ENCODE measurements around the gene B3GALT4.
"Not testable (repeated sequence)": the region's sequence is repeated elsewhere in the genome, so short reads cannot be mapped to it uniquely, and the experiment has no call there.

The B3GALT4 gene

DNA sequence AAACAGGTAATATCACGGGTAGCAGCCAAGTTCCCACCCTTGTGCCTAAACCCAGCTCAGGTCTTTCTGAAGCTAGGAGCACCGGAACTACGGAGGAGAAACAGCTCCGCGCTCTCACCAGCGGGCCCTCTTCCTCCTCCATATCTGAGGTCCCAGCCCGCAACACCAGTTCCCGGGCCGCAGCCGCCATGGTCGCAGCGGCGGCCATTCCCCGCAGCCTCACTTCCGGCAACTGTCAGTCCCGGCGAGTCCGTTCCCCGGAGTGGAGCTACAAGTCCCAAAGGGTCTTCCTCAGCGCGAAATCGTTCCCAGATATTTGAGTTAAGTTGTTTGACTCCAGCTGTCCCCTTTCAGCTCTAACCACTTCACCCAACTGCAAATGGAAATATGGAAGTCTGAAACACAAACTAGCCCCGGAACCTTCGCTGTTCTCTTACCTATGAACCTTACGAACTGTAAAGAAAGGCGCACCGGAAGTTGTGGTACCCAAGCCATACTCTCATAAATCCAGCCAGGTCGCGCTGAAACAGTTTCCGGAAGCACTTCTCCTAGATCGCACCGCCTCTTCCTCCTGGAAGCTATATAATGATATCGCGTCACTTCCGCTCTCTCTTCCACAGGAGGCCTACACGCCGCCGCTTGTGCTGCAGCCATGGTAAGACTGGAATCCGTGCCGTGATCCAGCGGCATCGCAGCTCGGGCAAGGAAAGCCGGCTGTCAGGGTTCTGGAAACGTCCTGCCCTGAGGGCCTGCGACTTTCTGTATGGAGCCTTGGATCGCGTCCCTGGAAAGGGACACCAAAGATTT, 5.3 kb upstream of the B3GALT4 start, which contains the start of the genes RPS18 and VPS52:
RPS18 (plus strand) TSS at position 608 of the 807 bp plus-strand sequence; CDS start at position 653, 45 bp downstream.
VPS52 (minus strand) TSS at position 409 of the 807 bp plus-strand sequence; CDS start at position 208, 201 bp downstream.
- in situ Hi-C loops (cut with MboI; ENCODE audit: low pct_unique_long_range_greater_than_20kb, low sequenced_read_pairs, unreplicated experiment), result no loop called here
- peak; percentile 94 for DNase-seq (ENCODE audit: low spot score)
- TF ChIP-seq CTCF (IDR thresholded peaks at IDR 0.05; ENCODE audit: extremely low read depth, insufficient read depth, missing control alignments), result no peak

GRCh38 chr6:33272275-33273128, 4.4 kb upstream of the B3GALT4 start:
- in situ Hi-C loops (cut with MboI; ENCODE audit: low pct_unique_long_range_greater_than_20kb, low sequenced_read_pairs, unreplicated experiment), result no loop called here
- no peak for DNase-seq (ENCODE audit: low spot score)
- no peak for TF ChIP-seq CTCF (IDR thresholded peaks at IDR 0.05; ENCODE audit: extremely low read depth, insufficient read depth, missing control alignments)

DNA sequence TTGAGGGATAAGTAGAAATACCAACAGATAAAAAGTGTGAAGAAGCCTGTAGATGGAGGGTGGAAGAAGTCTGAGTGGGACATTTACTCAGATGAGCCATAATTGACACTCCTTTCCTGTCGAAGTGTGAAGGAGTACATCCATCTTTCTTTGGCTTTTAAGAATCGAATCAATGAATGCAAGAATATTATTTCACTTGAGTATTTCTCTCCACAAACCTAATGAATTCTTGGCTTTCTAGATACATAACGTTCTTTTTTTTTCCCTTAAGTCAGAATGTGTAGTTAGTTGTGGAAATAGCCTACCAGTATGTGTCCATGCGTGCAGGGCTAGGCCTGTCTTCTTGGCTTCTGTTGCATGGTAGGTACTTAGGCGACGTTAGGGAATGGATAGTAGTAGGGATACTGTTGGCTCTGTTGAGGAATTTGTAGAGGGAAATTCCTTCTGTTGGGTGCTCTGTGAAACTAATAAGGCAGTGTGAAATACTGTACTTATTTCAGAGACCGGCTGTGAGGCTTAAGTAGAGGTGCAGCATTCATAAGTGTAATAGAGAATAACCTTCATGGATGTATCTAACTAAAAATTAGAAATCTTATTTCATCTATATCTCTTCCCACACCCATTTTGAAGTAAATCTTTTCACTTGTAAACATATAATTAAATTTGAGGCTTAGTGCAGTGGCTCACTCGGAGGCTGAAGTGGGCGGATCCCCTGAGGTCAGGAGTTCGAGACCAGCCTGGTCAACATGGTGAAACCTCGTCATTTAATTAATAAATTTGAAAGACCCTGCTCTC, 3.6 kb upstream of the B3GALT4 start:
- DNase-seq (ENCODE audit: low spot score), result no peak
- in situ Hi-C loops (cut with MboI; ENCODE audit: low pct_unique_long_range_greater_than_20kb, low sequenced_read_pairs, unreplicated experiment), result no loop called here
- no peak for TF ChIP-seq CTCF (IDR thresholded peaks at IDR 0.05; ENCODE audit: extremely low read depth, insufficient read depth, missing control alignments)

DNA sequence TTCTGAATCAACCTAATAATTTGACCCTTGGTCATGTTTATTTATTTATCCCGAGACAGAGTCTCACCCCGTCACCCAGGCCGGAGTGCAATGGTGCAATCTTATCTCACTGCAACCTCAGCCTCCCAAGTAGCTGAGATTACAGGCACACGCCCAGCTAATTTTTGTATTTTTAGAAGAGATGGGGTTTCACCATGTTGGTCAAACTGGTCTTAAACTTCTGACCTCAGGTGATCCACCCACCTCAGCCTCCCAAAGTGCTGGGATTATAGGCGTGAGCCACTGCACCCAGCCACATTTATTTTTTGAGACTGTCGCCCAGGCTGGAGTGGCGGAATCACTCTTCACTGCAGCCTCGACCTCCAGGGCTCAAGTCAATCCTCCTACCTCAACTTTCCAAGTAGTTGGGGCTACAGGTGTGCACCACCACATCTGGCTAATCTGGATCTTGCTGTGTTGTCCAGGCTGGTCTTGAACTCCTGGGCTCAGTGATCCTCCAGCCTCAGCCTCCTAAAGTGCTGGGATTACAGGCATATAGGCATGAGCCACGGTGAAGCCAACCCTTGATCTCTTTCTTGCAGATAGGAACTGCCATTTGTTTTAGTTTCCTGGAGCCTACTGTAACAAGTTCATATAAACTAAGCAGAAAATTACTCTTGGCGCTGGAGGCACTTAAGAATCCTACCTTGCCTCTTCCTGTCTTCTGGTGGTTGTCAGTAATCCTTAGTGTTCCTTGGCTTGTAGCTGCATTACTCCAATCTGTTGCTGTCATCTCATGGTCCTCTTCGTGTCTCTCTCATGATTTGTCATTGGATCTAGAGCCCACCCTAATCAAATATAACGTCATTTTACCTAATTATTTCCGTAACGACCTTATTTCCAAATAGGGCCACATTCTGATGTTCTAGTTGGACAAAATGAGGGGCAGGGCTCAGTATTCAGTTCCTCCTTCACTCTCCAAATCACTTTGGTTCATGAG, 2.7 kb upstream of the B3GALT4 start:
- no peak for DNase-seq (ENCODE audit: low spot score)
- TF ChIP-seq CTCF (IDR thresholded peaks at IDR 0.05; ENCODE audit: extremely low read depth, insufficient read depth, missing control alignments), result no peak
- in situ Hi-C loops (cut with MboI; ENCODE audit: low pct_unique_long_range_greater_than_20kb, low sequenced_read_pairs, unreplicated experiment), result no loop called here

GRCh38 chr6:33275795-33276580, 935 bp upstream of the B3GALT4 start:
- DNase-seq (ENCODE audit: low spot score); in situ Hi-C loops (cut with MboI; ENCODE audit: low pct_unique_long_range_greater_than_20kb, low sequenced_read_pairs, unreplicated experiment): not testable (repeated sequence)

GRCh38 chr6:33276581-33276863, 401 bp upstream of the B3GALT4 start:
- no peak for DNase-seq (ENCODE audit: low spot score)
- no peak for TF ChIP-seq CTCF (IDR thresholded peaks at IDR 0.05; ENCODE audit: extremely low read depth, insufficient read depth, missing control alignments)
- in situ Hi-C loops (cut with MboI; ENCODE audit: low pct_unique_long_range_greater_than_20kb, low sequenced_read_pairs, unreplicated experiment), result no loop called here

All from GM13977 (cell line).